Measurements from ENCODE around the gene MPDZ. TPM values are rescaled to one million over a fixed set of nuclear protein-coding genes. Genes with fewer than 3 reads are reported as not detected.

The MPDZ gene
- total RNA-seq, 2 donors from 2014 or later: 3.1 to 8.5 TPM

- DNase-seq (no peak), ATAC-seq (no peak)
- intact Hi-C loops (cut with DNase I, micrococcal nuclease): no loop called here
These were observed 73.7 kb downstream of the MPDZ start for GRCh38 chr9:13205824-13206223.

GRCh38 chr9:13190040-13190439 lies 89.5 kb downstream of the MPDZ start:
- ATAC-seq (no peak), DNase-seq (no peak)
- intact Hi-C loops (cut with DNase I, micrococcal nuclease): no loop called here

DNA sequence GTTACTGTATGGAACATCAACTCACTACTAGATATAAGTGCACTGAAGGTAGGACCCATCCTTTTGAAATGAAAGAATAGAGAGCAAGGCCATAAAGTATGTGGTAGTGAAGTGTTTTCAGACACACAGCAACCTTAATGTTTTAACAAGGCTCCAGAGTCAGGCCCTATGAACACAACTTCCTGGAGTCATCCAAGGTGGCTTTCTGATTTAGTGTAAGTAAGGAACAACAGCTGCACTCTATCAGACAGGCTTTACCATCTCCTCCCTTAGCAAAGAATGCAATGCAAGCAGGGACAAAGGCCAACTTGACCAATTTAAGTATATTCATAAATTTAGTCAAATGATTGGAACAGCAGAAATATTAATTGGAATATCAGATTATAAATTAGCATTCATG lies 90.1 kb downstream of the MPDZ start:
- DNase-seq: no peak
- peak; percentile 69 for ATAC-seq
- intact Hi-C loops (cut with DNase I, micrococcal nuclease): no loop called here

DNA sequence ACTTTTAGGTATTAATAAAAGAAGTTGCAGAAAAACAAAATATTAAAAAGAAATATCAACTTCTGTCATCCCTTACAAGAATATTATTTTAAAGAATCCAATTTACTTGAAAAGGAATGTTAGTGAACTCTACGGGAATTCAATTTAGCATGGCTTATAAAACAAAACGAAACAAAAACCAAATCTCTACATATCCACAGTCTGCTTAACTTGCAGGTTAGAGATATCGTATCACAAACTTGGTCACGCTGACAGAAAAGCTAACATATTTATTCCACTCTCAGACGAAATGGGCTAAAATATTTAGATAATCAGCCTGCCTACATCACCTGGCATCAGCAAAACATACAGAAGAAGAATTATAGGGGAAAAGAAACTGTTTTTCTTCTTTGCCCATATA lies 92.7 kb downstream of the MPDZ start:
- DNase-seq: no peak
- no peak for ATAC-seq
- intact Hi-C loops (cut with DNase I, micrococcal nuclease): no loop called here

DNA sequence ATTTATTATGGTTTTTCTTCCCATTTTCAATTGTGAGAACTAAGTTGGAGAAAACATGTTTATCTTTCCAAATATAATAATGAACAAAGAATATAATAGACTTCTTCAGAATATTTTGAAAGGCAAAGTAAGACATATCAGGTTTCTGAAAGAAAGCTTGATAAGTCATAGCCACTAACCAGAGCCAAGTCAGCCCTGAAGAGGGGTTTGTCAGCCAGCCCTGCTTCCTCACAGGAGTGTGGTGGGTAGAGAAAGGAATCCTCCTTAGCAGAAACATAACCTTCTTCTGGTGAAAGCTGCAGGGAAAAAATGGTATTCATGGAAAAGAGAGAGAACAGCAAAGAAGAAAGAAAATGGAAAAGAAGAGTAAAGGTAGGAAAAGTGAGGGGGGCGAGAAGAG lies 93.4 kb downstream of the MPDZ start:
- DNase-seq (no peak), ATAC-seq (no peak)
- intact Hi-C loops (cut with DNase I, micrococcal nuclease): no loop called here

DNA sequence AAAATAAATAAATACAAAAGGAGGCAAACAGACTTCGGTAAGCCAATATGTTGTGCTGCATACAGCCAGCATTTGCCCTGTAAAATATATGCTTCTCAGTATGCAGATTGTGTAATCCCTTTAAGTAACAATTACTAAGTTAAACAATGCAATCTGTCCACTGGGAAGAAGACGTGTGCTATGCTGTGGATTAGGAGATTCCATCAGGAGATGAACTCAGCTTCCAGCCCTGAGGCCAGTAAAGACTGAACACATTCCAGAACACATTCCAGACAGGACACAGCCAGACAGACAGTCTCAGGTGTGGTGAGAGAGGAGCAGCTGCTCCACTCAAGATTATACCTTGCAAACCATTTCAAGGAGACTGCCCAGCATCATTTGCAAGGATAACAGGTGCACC lies 97.8 kb downstream of the MPDZ start:
- intact Hi-C loops (cut with DNase I, micrococcal nuclease): no loop called here
- DNase-seq (no peak), ATAC-seq (no peak)

GRCh38 chr9:13179257-13179656 lies 100.2 kb downstream of the MPDZ start:
- ATAC-seq: no peak
- intact Hi-C loops (cut with DNase I, micrococcal nuclease): no loop called here
- no peak for DNase-seq

DNA sequence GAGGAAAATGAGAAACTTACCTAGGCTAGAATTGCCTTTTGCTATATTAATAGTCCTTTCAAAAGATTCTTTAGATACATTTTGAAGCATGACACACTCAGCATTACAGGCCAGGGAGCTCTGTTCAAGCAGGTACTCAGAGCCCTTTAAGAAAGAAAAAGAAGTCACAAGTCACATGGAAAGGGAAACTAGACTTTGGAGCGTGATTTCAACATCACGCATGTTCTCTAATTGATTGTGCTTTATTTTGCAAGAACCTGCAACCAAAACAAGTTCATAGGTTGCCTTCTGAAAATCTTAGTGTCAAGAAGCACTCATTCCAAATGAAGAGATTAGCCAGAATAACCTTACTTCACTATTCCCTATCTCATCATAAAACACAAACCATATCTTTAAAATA lies 103.8 kb downstream of the MPDZ start:
- ATAC-seq (no peak), DNase-seq (no peak)
- intact Hi-C loops (cut with DNase I, micrococcal nuclease): no loop called here

DNA sequence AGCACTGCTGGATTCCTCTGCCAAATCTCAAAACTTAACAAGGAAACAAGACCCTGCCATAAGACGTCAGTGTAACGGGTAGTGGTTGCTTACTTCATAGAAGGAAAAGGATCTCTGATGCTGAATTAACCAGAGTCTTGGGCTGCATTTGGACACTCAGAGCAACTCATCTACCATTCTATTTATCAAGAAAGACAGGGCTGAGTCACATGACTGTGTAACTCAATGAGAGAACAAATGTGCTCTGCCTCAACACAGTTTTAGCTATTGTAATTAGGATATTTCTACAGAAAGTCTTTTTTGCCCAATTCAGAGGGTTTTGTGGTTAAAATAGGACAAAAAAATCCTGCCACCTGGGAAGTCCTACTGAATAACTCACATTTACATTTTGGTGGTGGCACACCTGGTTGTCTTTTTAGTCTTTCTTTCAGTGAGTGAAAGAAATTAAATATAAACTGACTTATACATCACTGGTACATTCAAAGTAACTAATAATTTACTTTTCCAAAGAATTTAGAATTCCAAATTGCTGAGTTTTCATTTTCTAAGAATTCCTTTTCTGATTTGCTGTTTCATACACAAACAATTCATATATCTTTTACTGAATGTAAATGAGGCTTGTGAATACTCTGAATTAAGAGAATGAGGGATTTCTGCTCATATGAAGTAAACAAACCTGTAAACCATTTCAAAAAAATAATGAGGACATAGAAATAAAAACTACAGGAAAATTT lies 104.4 kb downstream of the MPDZ start:
- DNase-seq (no peak), ATAC-seq (no peak)
- intact Hi-C loops (cut with DNase I, micrococcal nuclease): no loop called here

DNA sequence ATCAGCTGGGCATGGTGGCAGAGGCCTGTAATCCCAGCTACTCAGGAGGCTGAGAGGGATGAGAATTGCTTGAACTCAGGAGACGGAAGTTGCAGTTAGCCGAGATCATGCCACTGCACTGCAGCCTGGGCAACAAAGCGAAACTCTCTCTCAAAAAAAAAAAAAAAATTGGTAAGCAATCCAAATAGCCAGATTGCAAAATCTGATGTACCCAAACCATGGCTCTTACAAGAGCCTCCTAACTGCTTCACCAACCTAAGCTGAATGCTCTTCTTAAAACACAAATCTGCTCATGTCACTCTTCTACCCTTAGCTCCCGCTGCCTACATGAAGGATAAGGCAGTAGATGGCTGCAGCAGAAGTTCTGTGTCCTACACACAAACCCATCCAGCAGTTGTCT lies 105.9 kb downstream of the MPDZ start:
- no peak for ATAC-seq
- no peak for DNase-seq
- intact Hi-C loops (cut with DNase I, micrococcal nuclease): no loop called here

DNA sequence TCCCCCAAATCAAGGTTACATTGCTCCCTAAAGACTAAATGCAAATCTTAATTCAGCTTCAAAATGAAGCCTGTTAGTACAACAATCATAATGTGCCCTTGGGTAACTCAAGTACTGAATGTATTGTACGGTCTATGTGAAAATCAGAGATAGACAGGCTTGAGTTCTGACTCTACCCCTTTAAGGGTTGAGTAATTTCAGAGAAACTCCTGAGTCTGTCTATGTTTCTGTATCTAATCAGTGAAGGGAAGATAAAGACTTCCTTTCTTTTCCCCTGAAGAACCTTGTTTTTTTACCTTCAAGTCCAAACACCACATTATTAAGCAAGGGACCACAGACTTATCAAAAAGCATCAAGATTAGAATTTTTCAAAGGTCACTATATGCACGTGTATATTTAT lies 108.2 kb downstream of the MPDZ start:
- no peak for DNase-seq
- ATAC-seq: no peak
- intact Hi-C loops (cut with DNase I, micrococcal nuclease): no loop called here

DNA sequence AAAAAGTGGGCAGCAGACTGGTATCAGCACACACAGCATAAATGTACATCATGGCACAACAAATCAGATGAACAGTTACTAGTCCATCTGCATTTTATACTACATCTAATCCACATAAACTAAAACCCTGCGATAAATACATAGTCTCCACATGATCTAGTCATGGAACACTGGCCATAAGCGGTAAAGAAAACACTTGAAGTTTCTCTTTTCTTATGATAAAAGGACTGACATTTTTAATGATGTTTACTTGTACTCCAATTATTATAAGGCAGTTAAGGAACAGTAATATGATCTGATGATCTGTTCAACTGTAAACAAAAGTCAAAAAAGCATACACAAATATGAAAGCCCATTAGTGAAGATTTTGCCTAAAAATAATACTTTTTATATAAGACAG lies 112.5 kb downstream of the MPDZ start:
- DNase-seq: no peak
- intact Hi-C loops (cut with DNase I, micrococcal nuclease): no loop called here
- no peak for ATAC-seq

DNA sequence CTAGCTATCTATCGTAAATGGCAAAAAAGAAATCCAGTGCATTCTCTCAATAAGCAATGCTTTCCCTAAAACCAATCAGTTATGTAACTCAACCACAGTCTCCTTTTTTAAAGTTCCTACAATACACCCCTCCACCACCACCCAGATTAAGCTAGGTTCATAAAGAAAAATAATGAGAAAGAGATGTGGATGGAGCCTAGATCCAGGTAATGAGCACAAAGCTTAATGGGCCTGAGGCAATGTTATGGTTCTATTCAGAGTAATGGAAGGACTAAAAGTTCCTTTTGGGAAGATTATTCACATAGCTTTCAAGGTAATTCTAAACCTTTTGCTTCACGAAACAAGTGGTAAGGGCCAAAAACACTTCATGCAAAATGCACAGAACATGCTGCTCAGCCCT lies 113.5 kb downstream of the MPDZ start:
- DNase-seq (no peak), ATAC-seq (no peak)
- intact Hi-C loops (cut with DNase I, micrococcal nuclease): no loop called here

- DNase-seq: no peak
- intact Hi-C loops (cut with DNase I, micrococcal nuclease): no loop called here
- no peak for ATAC-seq
These were observed 114.1 kb downstream of the MPDZ start for GRCh38 chr9:13165236-13165945.

GRCh38 chr9:13163946-13164345 lies 115.5 kb downstream of the MPDZ start:
- intact Hi-C loops (cut with DNase I, micrococcal nuclease): no loop called here
- ATAC-seq (no peak), DNase-seq (no peak)

GRCh38 chr9:13163287-13163686 lies 116.2 kb downstream of the MPDZ start:
- intact Hi-C loops (cut with DNase I, micrococcal nuclease): no loop called here
- DNase-seq (no peak), ATAC-seq (no peak)

GRCh38 chr9:13160051-13160450 lies 119.4 kb downstream of the MPDZ start:
- intact Hi-C loops (cut with DNase I, micrococcal nuclease): no loop called here
- ATAC-seq: no peak
- DNase-seq: no peak

- DNase-seq (no peak), ATAC-seq (no peak)
- intact Hi-C loops (cut with DNase I, micrococcal nuclease): no loop called here
These were observed 120.5 kb downstream of the MPDZ start for GRCh38 chr9:13158986-13159385.

GRCh38 chr9:13151489-13151888 lies 128.0 kb downstream of the MPDZ start:
- DNase-seq (no peak), ATAC-seq (no peak)
- intact Hi-C loops (cut with DNase I, micrococcal nuclease): no loop called here

DNA sequence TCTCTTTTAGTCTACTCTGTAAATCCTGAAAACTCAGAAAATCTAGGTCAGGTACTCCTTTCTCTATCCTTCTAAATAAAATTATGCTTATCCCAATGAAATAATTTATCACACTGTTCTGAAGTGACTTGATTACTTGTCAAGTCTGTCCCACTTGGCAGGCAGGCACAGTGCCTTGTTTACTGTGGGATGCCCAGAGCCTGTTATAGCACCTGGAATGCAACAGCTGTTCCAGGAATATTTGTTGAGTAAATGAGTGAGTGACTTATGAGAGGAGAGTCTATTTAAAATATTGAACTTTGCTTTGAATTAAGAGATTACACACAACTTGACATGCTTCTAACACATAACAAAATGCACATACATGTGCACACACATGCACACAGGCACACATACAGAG lies 130.0 kb downstream of the MPDZ start:
- ATAC-seq (peak; percentile 83), DNase-seq (peak in 1 of 2 donors; percentile 9)
- intact Hi-C loops (cut with DNase I, micrococcal nuclease): no loop called here

DNA sequence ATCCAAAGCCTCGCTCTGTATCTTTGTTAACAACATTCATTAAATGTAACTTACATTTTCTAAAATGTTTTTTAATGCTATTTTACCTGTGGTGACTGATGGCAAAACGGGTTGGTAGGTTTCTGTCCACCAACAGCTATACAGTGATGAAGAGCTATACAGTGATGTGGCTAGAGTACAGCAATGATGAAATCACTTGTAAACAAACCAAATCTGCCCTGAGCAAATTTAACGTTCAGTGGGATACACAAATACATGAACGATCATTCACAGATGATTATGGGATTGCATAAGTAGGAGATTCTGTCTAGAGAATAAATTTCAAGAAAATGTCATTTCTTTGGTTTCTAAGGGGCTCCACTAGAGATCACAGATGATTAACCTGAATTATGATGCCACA lies 132.7 kb downstream of the MPDZ start:
- DNase-seq: no peak
- no peak for ATAC-seq
- intact Hi-C loops (cut with DNase I, micrococcal nuclease): no loop called here
